Parathyroid adenoma (tissue), 2 donors: Measurements from ENCODE around the gene AGAP1.
A peak's percentile ranks its signal among the peaks of the same experiment; 100 is the strongest.

Experiments
- H2AFZ ChIP-seq: fragments of 300-600 bp; sonication (generic); one replicate; pipeline ENCODE4 v1.7.0; 2017; ENCODE audit warnings: antibody characterized with exemption, mild to moderate bottlenecking
- H3K27ac ChIP-seq: fragments of 300-600 bp; sonication (generic); one replicate; pipeline ENCODE4 v1.7.0; 2017
- H3K27me3 ChIP-seq: fragments of 300-600 bp; sonication (generic); one replicate; pipeline ENCODE4 v1.7.0; 2017; ENCODE audit warnings: low read length; ENCODE audit not compliant: control insufficient read depth, insufficient read depth
- H3K36me3 ChIP-seq: fragments of 300-600 bp; sonication (generic); one replicate; pipeline ENCODE4 v1.7.0; 2017; ENCODE audit warnings: low read length; ENCODE audit not compliant: control insufficient read depth, insufficient read depth
- H3K4me1 ChIP-seq: fragments of 300-600 bp; sonication (generic); one replicate; pipeline ENCODE4 v1.7.0; 2017; ENCODE audit warnings: control low read depth
- H3K4me2 ChIP-seq: fragments of 300-600 bp; sonication (generic); one replicate; pipeline ENCODE4 v1.7.0; 2017; ENCODE audit warnings: low read length
- H3K4me3 ChIP-seq: fragments of 300-600 bp; sonication (generic); one replicate; pipeline ENCODE4 v1.7.0; 2017; ENCODE audit warnings: low read depth, low read length
- H3K79me2 ChIP-seq: fragments of 300-600 bp; sonication (generic); one replicate; pipeline ENCODE4 v1.7.0; 2017; ENCODE audit warnings: control low read depth
- H3K9ac ChIP-seq: fragments of 300-600 bp; sonication (generic); one replicate; pipeline ENCODE4 v1.7.0; 2017; ENCODE audit warnings: mild to moderate bottlenecking
- H3K9me3 ChIP-seq: fragments of 300-600 bp; sonication (generic); one replicate; pipeline ENCODE4 v1.7.0; 2017; ENCODE audit warnings: low read length; ENCODE audit not compliant: control insufficient read depth
- TF ChIP-seq, protein P1 (sequence below): fragments of 300-600 bp; sonication (generic); IDR thresholded peaks from one replicate; pipeline ENCODE4 v1.7.0; 2017; ENCODE audit warnings: antibody characterized with exemption, mild to moderate bottlenecking
- donor health status: primary hyperparathyroidism.

The AGAP1 gene

DNA sequence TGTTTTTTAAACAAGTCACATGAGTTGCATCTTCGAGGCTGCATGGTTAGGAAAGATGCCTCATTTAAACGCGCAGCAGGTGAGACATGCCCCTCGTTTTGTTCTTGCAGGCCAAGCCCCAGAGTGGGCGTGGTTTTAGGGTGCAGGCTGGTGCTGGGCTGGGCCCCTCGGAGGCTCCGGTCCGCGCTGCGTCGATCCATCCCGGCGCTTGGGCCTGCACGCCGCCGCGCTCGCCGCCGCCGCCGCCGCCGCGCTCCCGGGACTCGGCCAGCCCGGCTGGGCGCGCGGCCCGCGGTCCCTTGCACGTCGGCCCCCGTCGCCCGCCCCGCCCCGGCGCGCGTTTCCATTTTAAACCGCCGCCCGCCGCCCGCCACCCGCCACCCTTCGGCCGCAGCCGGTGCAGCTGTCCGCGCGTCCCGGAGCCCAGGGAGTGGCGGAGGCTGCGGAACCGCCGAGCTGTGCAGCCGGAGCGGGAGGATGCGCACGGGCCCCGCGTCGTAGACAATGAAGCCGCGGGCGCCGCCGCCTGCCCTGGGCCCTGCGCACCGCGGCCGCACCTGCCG is 175.5 kb downstream of the AGAP1 start:
- no peak overlapping the region for H3K27ac ChIP-seq
- no peak overlapping the region for H2AFZ ChIP-seq
- peak overlapping the region; percentile 29 for H3K4me2 ChIP-seq
- no peak overlapping the region for H3K9ac ChIP-seq
- peaks cover 22% of the 10 kb centered on the region for H3K79me2 ChIP-seq
- no peaks in the 10 kb centered on the region for H3K27me3 ChIP-seq
- peaks cover 6% of the 10 kb centered on the region for H3K4me1 ChIP-seq
- H3K4me3 ChIP-seq: no peak overlapping the region
- no peaks in the 10 kb centered on the region for H3K36me3 ChIP-seq
- TF ChIP-seq, protein P1, sequence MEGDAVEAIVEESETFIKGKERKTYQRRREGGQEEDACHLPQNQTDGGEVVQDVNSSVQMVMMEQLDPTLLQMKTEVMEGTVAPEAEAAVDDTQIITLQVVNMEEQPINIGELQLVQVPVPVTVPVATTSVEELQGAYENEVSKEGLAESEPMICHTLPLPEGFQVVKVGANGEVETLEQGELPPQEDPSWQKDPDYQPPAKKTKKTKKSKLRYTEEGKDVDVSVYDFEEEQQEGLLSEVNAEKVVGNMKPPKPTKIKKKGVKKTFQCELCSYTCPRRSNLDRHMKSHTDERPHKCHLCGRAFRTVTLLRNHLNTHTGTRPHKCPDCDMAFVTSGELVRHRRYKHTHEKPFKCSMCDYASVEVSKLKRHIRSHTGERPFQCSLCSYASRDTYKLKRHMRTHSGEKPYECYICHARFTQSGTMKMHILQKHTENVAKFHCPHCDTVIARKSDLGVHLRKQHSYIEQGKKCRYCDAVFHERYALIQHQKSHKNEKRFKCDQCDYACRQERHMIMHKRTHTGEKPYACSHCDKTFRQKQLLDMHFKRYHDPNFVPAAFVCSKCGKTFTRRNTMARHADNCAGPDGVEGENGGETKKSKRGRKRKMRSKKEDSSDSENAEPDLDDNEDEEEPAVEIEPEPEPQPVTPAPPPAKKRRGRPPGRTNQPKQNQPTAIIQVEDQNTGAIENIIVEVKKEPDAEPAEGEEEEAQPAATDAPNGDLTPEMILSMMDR: no peak
- no peaks in the 10 kb centered on the region for H3K9me3 ChIP-seq

- Histone ChIP-seq H3K4me1 (peaks cover 6% of the 10 kb centered on the region), H2AFZ (peak overlapping the region; percentile 58), H3K79me2 (peaks cover 22% of the 10 kb centered on the region), H3K27me3 (no peaks in the 10 kb centered on the region), H3K9ac (no peak overlapping the region), H3K36me3 (no peaks in the 10 kb centered on the region), H3K4me3 (no peak overlapping the region), H3K27ac (no peak overlapping the region), H3K9me3 (no peaks in the 10 kb centered on the region), H3K4me2 (peak overlapping the region; percentile 60)
- TF ChIP-seq, protein P1: peak; percentile 27
Measured at GRCh38 chr2:235669983-235670962, 176.4 kb downstream of the AGAP1 start.

GRCh38 chr2:235670974-235671787 is 177.3 kb downstream of the AGAP1 start:
- Histone ChIP-seq H3K36me3 (no peaks in the 10 kb centered on the region), H3K4me3 (no peak overlapping the region), H2AFZ (no peak overlapping the region), H3K9ac (no peak overlapping the region), H3K27ac (no peak overlapping the region), H3K4me1 (no peaks in the 10 kb centered on the region), H3K27me3 (no peaks in the 10 kb centered on the region), H3K9me3 (no peaks in the 10 kb centered on the region), H3K4me2 (no peak overlapping the region), H3K79me2 (peaks cover 26% of the 10 kb centered on the region)
- TF ChIP-seq, protein P1: no peak

- H3K79me2 ChIP-seq: peaks cover 25% of the 10 kb centered on the region
- H3K36me3 ChIP-seq: no peaks in the 10 kb centered on the region
- H3K27me3 ChIP-seq: no peaks in the 10 kb centered on the region
- no peaks in the 10 kb centered on the region for H3K4me1 ChIP-seq
- no peak overlapping the region for H3K9ac ChIP-seq
- TF ChIP-seq, protein P1: no peak
- H2AFZ ChIP-seq: no peak overlapping the region
- H3K9me3 ChIP-seq: no peaks in the 10 kb centered on the region
- H3K27ac ChIP-seq: no peak overlapping the region
- H3K4me2 ChIP-seq: no peak overlapping the region
- H3K4me3 ChIP-seq: no peak overlapping the region
Measured at GRCh38 chr2:235672720-235673119, 178.9 kb downstream of the AGAP1 start.
